GM23338 (cell line): ENCODE data around the gene REEP3. TPM values are rescaled to one million over a fixed set of nuclear protein-coding genes. Genes with fewer than 3 reads are reported as not detected.
"Not testable (repeated sequence)": the region's sequence is repeated elsewhere in the genome, so short reads cannot be mapped to it uniquely, and the experiment has no call there.

Source experiments
- ATAC-seq: fragments of 200-7000 bp; cut with Tn5 transposase; 3 replicates; pipeline ENCODE4 v1.9.1; 2020
- DNase-seq: peaks from one replicate; pipeline ENCODE4 v3.0.0-alpha.2; 2015; ENCODE audit warnings: low spot score
- H2AFZ ChIP-seq: fragments of 200-600 bp; sonication (generic); 2 replicates; pipeline ENCODE4 v1.8.0; 2016; ENCODE audit warnings: antibody characterized with exemption, mild to moderate bottlenecking, moderate library complexity
- H3F3A ChIP-seq: fragments of 200-600 bp; sonication (generic); replicated peaks from 2 replicates; pipeline ENCODE4 v1.8.0; 2017; ENCODE audit warnings: antibody characterized with exemption, mixed run types, low read depth
- H3K27ac ChIP-seq: fragments of 200-600 bp; sonication (generic); 2 replicates; pipeline ENCODE4 v1.6.1; 2016; ENCODE audit warnings: low read depth
- H3K27me3 ChIP-seq: fragments of 200-600 bp; sonication (generic); 2 replicates; pipeline ENCODE4 v1.8.0; 2016; ENCODE audit warnings: mild to moderate bottlenecking, mixed run types, moderate library complexity; ENCODE audit not compliant: insufficient read depth
- H3K36me3 ChIP-seq: fragments of 200-600 bp; sonication (generic); 2 replicates; pipeline ENCODE4 v1.8.0; 2016; ENCODE audit warnings: mild to moderate bottlenecking; ENCODE audit not compliant: insufficient read depth
- H3K4me1 ChIP-seq: fragments of 200-600 bp; sonication (generic); 2 replicates; pipeline ENCODE4 v1.8.0; 2016; ENCODE audit warnings: mild to moderate bottlenecking, moderate library complexity; ENCODE audit not compliant: insufficient read depth
- H3K4me2 ChIP-seq: fragments of 200-600 bp; sonication (generic); 2 replicates; pipeline ENCODE4 v1.7.1; 2017; ENCODE audit warnings: mixed run types
- H3K4me3 ChIP-seq: fragments of 200-600 bp; sonication (generic); 2 replicates; pipeline ENCODE4 v1.6.1; 2016; ENCODE audit warnings: mixed run types
- H3K79me2 ChIP-seq: fragments of 200-600 bp; sonication (generic); replicated peaks from 2 replicates; pipeline ENCODE4 v1.8.0; 2017; ENCODE audit warnings: mild to moderate bottlenecking; ENCODE audit not compliant: insufficient read depth
- H3K9me2 ChIP-seq: fragments of 200-600 bp; sonication (generic); 2 replicates; pipeline ENCODE4 v1.8.0; 2017; ENCODE audit not compliant: insufficient read depth
- H4K20me1 ChIP-seq: fragments of 200-600 bp; sonication (generic); replicated peaks from 2 replicates; pipeline ENCODE4 v1.8.0; 2017; ENCODE audit warnings: mild to moderate bottlenecking; ENCODE audit not compliant: insufficient read depth
- H3K27ac Mint-ChIP-seq: 2 replicates; pipeline ENCODE4 v1.8.0; 2020; ENCODE audit warnings: inconsistent platforms, mild to moderate bottlenecking, moderate library complexity, mixed read lengths
- H3K27me3 Mint-ChIP-seq: 3 replicates; pipeline ENCODE4 v1.8.0; 2022; ENCODE audit warnings: low read depth, mild to moderate bottlenecking, moderate library complexity, mixed read lengths, inconsistent platforms; ENCODE audit not compliant: insufficient read depth, poor library complexity
- H3K36me3 Mint-ChIP-seq: 3 replicates; pipeline ENCODE4 v1.8.0; 2021; ENCODE audit warnings: low read depth, mild to moderate bottlenecking, inconsistent platforms, moderate library complexity, mixed read lengths
- H3K4me1 Mint-ChIP-seq: 3 replicates; pipeline ENCODE4 v1.8.0; 2020; ENCODE audit warnings: mild to moderate bottlenecking, inconsistent platforms, mixed read lengths
- H3K4me3 Mint-ChIP-seq: 3 replicates; pipeline ENCODE4 v1.8.0; 2021; ENCODE audit warnings: moderate library complexity, mild to moderate bottlenecking, inconsistent platforms, mixed read lengths
- H3K9me3 Mint-ChIP-seq: 3 replicates; pipeline ENCODE4 v1.8.0; 2020; ENCODE audit warnings: moderate library complexity, mild to moderate bottlenecking, inconsistent platforms, mixed read lengths
- CREB1 ChIP-seq: fragments of 250-450 bp; sonication (Bioruptor Pico); IDR thresholded peaks from 2 replicates; pipeline ENCODE4 v1.5.0; 2020; ENCODE audit warnings: low read depth, mild to moderate bottlenecking, moderate library complexity
- CTCF ChIP-seq, 2 experiments: fragments of 200-600 bp in 1 of 2; sonication (generic) in 1 of 2; conservative IDR thresholded peaks; 2 replicates each; pipeline versions ENCODE4 v1.5.1 to v1.6.1; 2016 to 2017; ENCODE audit warnings: antibody characterized with exemption in 2 of 2, low read depth in 2 of 2, mild to moderate bottlenecking in 2 of 2, moderate library complexity in 1 of 2
- EZH2 ChIP-seq: fragments of 200-600 bp; sonication (generic); IDR thresholded peaks from one replicate; pipeline ENCODE4 v1.8.0; 2017; ENCODE audit warnings: antibody characterized with exemption, mild to moderate bottlenecking, low read depth; ENCODE audit not compliant: unreplicated experiment
- NANOG ChIP-seq: IDR thresholded peaks from 2 replicates; pipeline ENCODE4 v1.6.1; 2016; ENCODE audit warnings: antibody characterized with exemption, borderline replicate concordance
- POLR2AphosphoS5 ChIP-seq: IDR thresholded peaks from 2 replicates; pipeline ENCODE4 v1.6.1; 2016; ENCODE audit warnings: antibody characterized with exemption, low read depth
- ZNF114 ChIP-seq: fragments of 250-450 bp; sonication (Bioruptor Pico); IDR thresholded peaks from 2 replicates; pipeline ENCODE4 v1.5.0; 2020; ENCODE audit warnings: mild to moderate bottlenecking, moderate library complexity
- polyA plus RNA-seq: library from polyadenylated mRNA; unstranded; fragments of >200 nt; fragmentation: Nextera tagmentation; extraction: Ambion mirVana; gene quantifications from 2 replicates; pipeline ENCODE4 v1.2.1, GENCODE V29; 2016
- total RNA-seq: library from RNA; depleted of rRNA; stranded (reverse); fragments of >200 nt; shearing (Covaris generic); gene quantifications from 2 replicates; pipeline ENCODE4 v1.2.3, GENCODE V29; 2014
- TF ChIP-seq, protein P1 (sequence below): IDR thresholded peaks from one replicate; pipeline ENCODE4 v1.6.1; 2018; ENCODE audit warnings: antibody characterized with exemption; ENCODE audit not compliant: unreplicated experiment

Gene REEP3
- total and polyA plus RNA-seq, 2 experiments from 2014 or later, result 29.5 to 48.7 TPM

GRCh38 chr10:63489838-63490237, 31.4 kb upstream of the REEP3 start (continued):
- TF ChIP-seq, protein P1, sequence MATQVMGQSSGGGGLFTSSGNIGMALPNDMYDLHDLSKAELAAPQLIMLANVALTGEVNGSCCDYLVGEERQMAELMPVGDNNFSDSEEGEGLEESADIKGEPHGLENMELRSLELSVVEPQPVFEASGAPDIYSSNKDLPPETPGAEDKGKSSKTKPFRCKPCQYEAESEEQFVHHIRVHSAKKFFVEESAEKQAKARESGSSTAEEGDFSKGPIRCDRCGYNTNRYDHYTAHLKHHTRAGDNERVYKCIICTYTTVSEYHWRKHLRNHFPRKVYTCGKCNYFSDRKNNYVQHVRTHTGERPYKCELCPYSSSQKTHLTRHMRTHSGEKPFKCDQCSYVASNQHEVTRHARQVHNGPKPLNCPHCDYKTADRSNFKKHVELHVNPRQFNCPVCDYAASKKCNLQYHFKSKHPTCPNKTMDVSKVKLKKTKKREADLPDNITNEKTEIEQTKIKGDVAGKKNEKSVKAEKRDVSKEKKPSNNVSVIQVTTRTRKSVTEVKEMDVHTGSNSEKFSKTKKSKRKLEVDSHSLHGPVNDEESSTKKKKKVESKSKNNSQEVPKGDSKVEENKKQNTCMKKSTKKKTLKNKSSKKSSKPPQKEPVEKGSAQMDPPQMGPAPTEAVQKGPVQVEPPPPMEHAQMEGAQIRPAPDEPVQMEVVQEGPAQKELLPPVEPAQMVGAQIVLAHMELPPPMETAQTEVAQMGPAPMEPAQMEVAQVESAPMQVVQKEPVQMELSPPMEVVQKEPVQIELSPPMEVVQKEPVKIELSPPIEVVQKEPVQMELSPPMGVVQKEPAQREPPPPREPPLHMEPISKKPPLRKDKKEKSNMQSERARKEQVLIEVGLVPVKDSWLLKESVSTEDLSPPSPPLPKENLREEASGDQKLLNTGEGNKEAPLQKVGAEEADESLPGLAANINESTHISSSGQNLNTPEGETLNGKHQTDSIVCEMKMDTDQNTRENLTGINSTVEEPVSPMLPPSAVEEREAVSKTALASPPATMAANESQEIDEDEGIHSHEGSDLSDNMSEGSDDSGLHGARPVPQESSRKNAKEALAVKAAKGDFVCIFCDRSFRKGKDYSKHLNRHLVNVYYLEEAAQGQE, result no peak
- no peak for TF ChIP-seq NANOG
- no peak for TF ChIP-seq CREB1 (CRISPR knock-in tag)

DNA sequence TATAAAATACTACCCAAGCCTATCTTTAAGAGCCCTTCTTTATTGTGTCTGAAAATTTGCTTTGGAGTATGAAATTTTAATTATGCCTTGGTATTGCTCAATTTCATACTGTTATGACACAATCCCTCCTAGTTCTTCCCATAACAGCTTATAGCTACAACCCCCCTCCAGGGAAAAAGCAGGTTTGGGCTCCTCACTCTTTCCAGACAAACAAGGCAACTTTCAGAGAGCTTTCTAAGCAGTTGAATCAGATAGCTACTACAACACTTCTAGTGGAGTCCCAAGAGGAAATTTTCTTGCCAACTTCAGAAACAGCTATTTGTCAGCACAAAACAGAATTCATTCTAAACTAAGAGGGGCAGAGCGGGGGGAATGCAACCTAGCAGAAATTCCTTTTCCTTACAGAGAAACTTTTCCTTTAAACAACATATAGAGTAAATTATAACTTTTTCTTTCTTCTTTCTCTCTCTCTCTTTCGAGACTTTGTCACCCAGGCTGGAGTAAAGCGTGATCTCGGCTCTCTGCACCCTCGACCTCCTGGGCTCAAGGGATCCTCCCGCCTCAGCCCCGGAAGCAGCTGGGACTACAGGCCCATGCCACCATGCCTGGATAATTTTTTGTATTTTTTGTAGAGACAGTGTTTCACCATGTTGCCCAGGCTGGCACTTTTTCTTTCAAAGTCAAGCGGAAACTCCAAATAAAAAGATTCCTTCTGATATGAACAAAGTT, 29.4 kb upstream of the REEP3 start:
- H3K4me2 ChIP-seq, result no peak overlapping the region
- no peaks in the 10 kb centered on the region for H3F3A ChIP-seq
- H3K79me2 ChIP-seq, result peaks cover 93% of the 10 kb centered on the region
- H3K4me3 ChIP-seq, result no peak overlapping the region
- H3K27ac Mint-ChIP-seq, result no peak overlapping the region
- H3K27me3 ChIP-seq, result no peaks in the 10 kb centered on the region
- peak; percentile 24 for DNase-seq
- H3K9me3 Mint-ChIP-seq, result peaks cover 8% of the 10 kb centered on the region; the same call in 2 of the 3 replicates
- H3K9me2 ChIP-seq, result no peaks in the 10 kb centered on the region
- no peak overlapping the region for H2AFZ ChIP-seq
- peaks cover 11% of the 10 kb centered on the region for H3K36me3 Mint-ChIP-seq
- no peak overlapping the region for H3K4me3 Mint-ChIP-seq
- TF ChIP-seq CREB1 (CRISPR knock-in tag), result no peak
- H3K4me1 ChIP-seq, result peaks cover 6% of the 10 kb centered on the region; the same call in 1 of the 2 replicates
- peak overlapping the region; percentile 33; the same call in 1 of the 2 replicates for H3K27ac ChIP-seq
- H3K27me3 Mint-ChIP-seq, result no peaks in the 10 kb centered on the region
- no peaks in the 10 kb centered on the region for H4K20me1 ChIP-seq
- peaks cover 6% of the 10 kb centered on the region; the same call in 2 of the 3 replicates for H3K4me1 Mint-ChIP-seq
- no peaks in the 10 kb centered on the region for H3K36me3 ChIP-seq
- ATAC-seq, result no peak

DNA sequence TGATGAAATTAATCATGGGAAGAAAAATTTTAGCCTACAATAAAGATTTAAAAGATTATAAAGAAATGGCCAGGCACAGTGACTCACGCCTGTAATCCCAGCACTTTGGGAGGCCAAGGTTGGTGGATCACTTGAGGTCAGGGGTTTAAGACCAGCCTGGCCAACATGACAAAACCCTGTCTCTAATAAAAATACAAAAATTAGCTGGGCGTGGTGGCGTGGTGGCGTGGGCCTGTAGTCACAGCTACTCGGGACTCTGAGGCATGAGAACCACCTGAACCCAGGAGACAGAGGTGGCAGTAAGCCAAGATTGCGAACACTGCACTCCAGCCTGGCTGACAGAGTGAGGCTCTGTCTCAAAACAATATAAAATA, 28.9 kb upstream of the REEP3 start:
- H3K36me3 Mint-ChIP-seq, result peaks cover 11% of the 10 kb centered on the region
- not testable (repeated sequence) for H3K9me3 Mint-ChIP-seq, ATAC-seq

GRCh38 chr10:63493004-63493403, 28.2 kb upstream of the REEP3 start:
- H3K27ac ChIP-seq, result no peak overlapping the region
- H3K36me3 ChIP-seq, result no peaks in the 10 kb centered on the region
- Mint-ChIP-seq H3K27ac (no peak overlapping the region), H3K36me3 (peaks cover 11% of the 10 kb centered on the region), H3K4me1 (peaks cover 6% of the 10 kb centered on the region; the same call in 2 of the 3 replicates), H3K9me3 (peaks cover 8% of the 10 kb centered on the region; the same call in 2 of the 3 replicates), H3K4me3 (no peak overlapping the region), H3K27me3 (no peaks in the 10 kb centered on the region)
- no peak for DNase-seq
- peaks cover 91% of the 10 kb centered on the region for H3K79me2 ChIP-seq
- H4K20me1 ChIP-seq, result no peaks in the 10 kb centered on the region
- H3K9me2 ChIP-seq, result no peaks in the 10 kb centered on the region
- no peak overlapping the region for H3K4me3 ChIP-seq
- H3K27me3 ChIP-seq, result no peaks in the 10 kb centered on the region
- H3K4me1 ChIP-seq, result peaks cover 5% of the 10 kb centered on the region; the same call in 1 of the 2 replicates
- H3F3A ChIP-seq, result no peaks in the 10 kb centered on the region
- no peak for ATAC-seq
- H2AFZ ChIP-seq, result no peak overlapping the region
- no peak overlapping the region for H3K4me2 ChIP-seq
- TF ChIP-seq, protein P1, result no peak
- TF ChIP-seq POLR2AphosphoS5, result no peak
- no peak for TF ChIP-seq EZH2
- TF ChIP-seq ZNF114 (CRISPR knock-in tag), result no peak
- no peak for TF ChIP-seq CREB1 (CRISPR knock-in tag)
- TF ChIP-seq CTCF (conservative IDR thresholded peaks at IDR 0.05; ENCODE audit: low read depth in 2 of 2), result no peak

More for the DNA sequence above, 28.9 kb upstream of the REEP3 start:
- not testable (repeated sequence) for H3K4me3 ChIP-seq, H4K20me1 ChIP-seq, H3K9me2 ChIP-seq, H3K27ac Mint-ChIP-seq, H2AFZ ChIP-seq, H3K4me3 Mint-ChIP-seq, H3K4me2 ChIP-seq, H3K27me3 Mint-ChIP-seq, H3K4me1 ChIP-seq, H3K36me3 ChIP-seq, H3F3A ChIP-seq, DNase-seq, H3K4me1 Mint-ChIP-seq, H3K27me3 ChIP-seq
- Histone ChIP-seq H3K27ac (peak overlapping the region; percentile 33; the same call in 1 of the 2 replicates), H3K79me2 (peaks cover 93% of the 10 kb centered on the region)
